ENCODE results near the gene BRF1. TPM values are rescaled to one million over a fixed set of nuclear protein-coding genes. Genes with fewer than 3 reads are reported as not detected.

Gene BRF1
- total and polyA plus RNA-seq, 9 donors, result 20.4 to 47.3 (median 37.1) TPM

- intact Hi-C loops (cut with DNase I), result no loop called here
- 76 to 80% (median 80%) methylated on average over 15 to 18 of the region's 18 CpGs for WGBS, 3 donors
- Histone ChIP-seq H3K36me3 (no peaks in the 10 kb centered on the region), H3K27ac (no peak overlapping the region), H3K27me3 (no peaks in the 10 kb centered on the region), H3K4me3 (no peak overlapping the region), H3K9me3 (no peaks in the 10 kb centered on the region), H3K4me1 (ENCODE audit: insufficient read depth) (peaks cover 19% of the 10 kb centered on the region)
- no peak for DNase-seq
- no peak for TF ChIP-seq CTCF (IDR thresholded peaks at IDR 0.05)
- TF ChIP-seq POLR2A (IDR thresholded peaks at IDR 0.05), result no peak
- TF ChIP-seq EP300 (IDR thresholded peaks at IDR 0.05), result no peak
These were observed 33.0 kb upstream of the BRF1 start for GRCh38 chr14:105333613-105334364.

- Histone ChIP-seq H3K27ac (no peak overlapping the region), H3K36me3 (no peaks in the 10 kb centered on the region), H3K4me1 (ENCODE audit: insufficient read depth) (peaks cover 16% of the 10 kb centered on the region), H3K4me3 (no peak overlapping the region), H3K27me3 (no peaks in the 10 kb centered on the region), H3K9me3 (no peaks in the 10 kb centered on the region)
- TF ChIP-seq CTCF (IDR thresholded peaks at IDR 0.05), result no peak
- no peak for TF ChIP-seq EP300 (IDR thresholded peaks at IDR 0.05)
- TF ChIP-seq POLR2A (IDR thresholded peaks at IDR 0.05), result no peak
- 88 to 90% (median 89%) methylated on average over 15 of the region's 15 CpGs for WGBS, 3 donors
- intact Hi-C loops (cut with DNase I), result no loop called here
- DNase-seq, result no peak
These were observed 32.3 kb upstream of the BRF1 start for GRCh38 chr14:105333020-105333490.

GRCh38 chr14:105332350-105332874 lies 31.6 kb upstream of the BRF1 start:
- no peak overlapping the region for H3K4me3 ChIP-seq
- H3K27ac ChIP-seq, result no peak overlapping the region
- peaks cover 10% of the 10 kb centered on the region for H3K4me1 ChIP-seq (ENCODE audit: insufficient read depth)
- intact Hi-C loops (cut with DNase I), result no loop called here
- no peak for TF ChIP-seq EP300 (IDR thresholded peaks at IDR 0.05)
- TF ChIP-seq POLR2A (IDR thresholded peaks at IDR 0.05), result no peak
- TF ChIP-seq CTCF (IDR thresholded peaks at IDR 0.05), result no peak
- no peak for DNase-seq
- no peaks in the 10 kb centered on the region for H3K27me3 ChIP-seq
- no peaks in the 10 kb centered on the region for H3K9me3 ChIP-seq
- H3K36me3 ChIP-seq, result no peaks in the 10 kb centered on the region
- WGBS, 3 donors, result 69 to 77% (median 71%) methylated on average over 9 to 11 of the region's 11 CpGs

- WGBS, 3 donors, result 70 to 82% (median 76%) methylated on average over 8 of the region's 8 CpGs
- Histone ChIP-seq H3K27me3 (no peaks in the 10 kb centered on the region), H3K27ac (no peak overlapping the region), H3K4me3 (no peak overlapping the region), H3K36me3 (no peaks in the 10 kb centered on the region), H3K4me1 (ENCODE audit: insufficient read depth) (peaks cover 17% of the 10 kb centered on the region), H3K9me3 (no peaks in the 10 kb centered on the region)
- intact Hi-C loops (cut with DNase I), result no loop called here
- DNase-seq, result no peak
- TF ChIP-seq EP300 (IDR thresholded peaks at IDR 0.05) (no peak), POLR2A (IDR thresholded peaks at IDR 0.05) (no peak), CTCF (IDR thresholded peaks at IDR 0.05) (no peak)
These were observed 31.0 kb upstream of the BRF1 start for GRCh38 chr14:105331575-105332349.

All from ovary (tissue), 9 donors.